Stimulated activated CD8-positive, alpha-beta memory T cell treated with anti-CD3 and anti-CD28 coated beads, Interleukin-15, amount 100 ng/mL, for 48 hours (primary cell): ENCODE measurements around the gene NTM.
"Not testable (repeated sequence)": the region's sequence is repeated elsewhere in the genome, so short reads cannot be mapped to it uniquely, and the experiment has no call there.

ENCODE experiments used
- DNase-seq, 2 donors: peaks; one replicate each; pipeline ENCODE4 v3.0.0-alpha.2; 2020; ENCODE audit warnings: low read depth in 2 of 2

The NTM gene

DNA sequence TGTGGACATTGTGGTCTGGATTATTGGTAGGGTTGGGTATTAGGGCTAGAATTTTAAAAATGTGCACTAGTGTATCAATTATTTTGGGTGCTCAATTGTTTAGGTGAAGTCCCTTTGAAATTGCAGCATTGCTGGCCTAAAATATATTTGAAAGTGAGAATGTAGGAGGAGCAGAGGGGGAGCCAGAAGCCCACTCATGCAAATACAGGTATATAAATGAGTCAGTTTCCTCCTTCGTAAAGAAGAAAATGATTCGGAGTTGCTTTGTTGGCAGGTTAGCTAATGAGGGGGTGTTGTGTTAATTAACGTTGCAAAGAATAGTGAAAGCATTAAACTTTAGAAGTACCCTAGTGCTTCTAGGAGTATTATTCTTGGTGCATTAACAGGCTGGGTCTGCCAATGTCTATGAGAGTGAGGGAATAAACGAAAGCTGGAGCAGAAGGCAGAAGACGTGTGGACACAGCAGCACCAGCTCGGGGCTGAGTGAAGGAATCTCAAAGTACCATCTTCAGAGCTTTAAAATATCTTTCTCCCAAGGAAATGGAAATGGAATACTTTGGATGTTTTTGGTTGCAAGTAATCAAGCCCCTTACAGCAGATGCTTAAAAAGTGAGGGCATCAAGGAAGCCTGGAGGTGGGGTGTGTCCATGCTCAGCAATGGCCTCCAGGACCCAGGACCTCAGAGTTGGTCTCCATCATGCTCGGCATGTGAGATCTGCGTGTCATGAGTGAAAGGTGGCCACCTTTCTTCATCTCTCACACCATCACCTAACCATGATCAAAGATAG, 522.9 kb downstream of the NTM start:
- DNase-seq = no peak

GRCh38 chr11:131893988-131894387, 523.6 kb downstream of the NTM start:
- DNase-seq = no peak

GRCh38 chr11:131894615-131895544, 524.5 kb downstream of the NTM start:
- no peak for DNase-seq

DNA sequence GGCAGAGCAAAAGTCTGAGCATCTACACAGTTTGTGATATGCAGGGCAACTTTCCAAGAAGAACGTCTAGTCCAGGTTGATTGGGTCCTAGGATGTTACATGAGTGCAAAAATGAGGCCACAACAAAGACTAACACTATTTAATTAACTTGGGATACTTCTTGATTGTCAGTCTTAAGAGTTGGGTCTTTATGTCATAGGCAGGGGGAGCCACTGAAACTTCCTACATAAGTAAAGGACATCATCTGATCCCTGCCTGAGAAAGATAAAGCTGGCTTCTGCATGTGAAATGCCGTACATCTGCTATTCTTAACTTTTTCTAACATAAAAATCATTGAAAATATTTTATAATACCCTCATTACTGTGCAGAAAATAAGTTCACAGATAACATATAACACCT, 525.5 kb downstream of the NTM start:
- no peak for DNase-seq

DNA sequence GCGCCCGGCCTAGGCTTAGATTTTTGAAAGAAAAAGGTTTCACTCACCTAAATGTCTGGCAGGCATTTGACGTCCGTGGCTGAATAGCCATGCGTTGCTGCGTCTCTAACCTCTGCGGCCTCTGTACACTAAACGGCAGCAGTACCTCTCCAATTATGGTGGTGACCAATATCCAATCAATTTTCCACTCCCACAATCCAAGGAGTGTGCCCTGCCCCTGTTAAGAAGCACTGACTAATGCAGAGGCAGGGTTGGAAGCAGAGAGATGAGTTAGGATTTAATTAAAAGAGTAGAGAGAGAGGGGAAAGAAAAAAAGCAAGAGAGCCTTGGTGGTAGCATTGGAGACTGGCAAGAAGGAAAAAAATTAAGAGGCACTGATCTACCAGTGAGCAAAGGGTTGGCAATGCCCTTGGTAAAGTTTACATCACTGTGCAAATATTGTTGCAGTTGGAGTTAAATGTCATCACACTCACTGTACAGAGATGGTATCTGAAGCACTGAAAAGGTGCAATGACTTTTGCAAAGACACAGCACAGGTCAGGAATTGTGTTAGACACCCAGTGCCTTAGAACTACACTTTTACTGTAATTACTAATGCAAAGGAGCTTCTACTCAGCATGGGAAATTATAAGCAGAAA, 526.7 kb downstream of the NTM start:
- no peak for DNase-seq

- no peak for DNase-seq
Observed at GRCh38 chr11:131897956-131898355, 527.5 kb downstream of the NTM start.

DNA sequence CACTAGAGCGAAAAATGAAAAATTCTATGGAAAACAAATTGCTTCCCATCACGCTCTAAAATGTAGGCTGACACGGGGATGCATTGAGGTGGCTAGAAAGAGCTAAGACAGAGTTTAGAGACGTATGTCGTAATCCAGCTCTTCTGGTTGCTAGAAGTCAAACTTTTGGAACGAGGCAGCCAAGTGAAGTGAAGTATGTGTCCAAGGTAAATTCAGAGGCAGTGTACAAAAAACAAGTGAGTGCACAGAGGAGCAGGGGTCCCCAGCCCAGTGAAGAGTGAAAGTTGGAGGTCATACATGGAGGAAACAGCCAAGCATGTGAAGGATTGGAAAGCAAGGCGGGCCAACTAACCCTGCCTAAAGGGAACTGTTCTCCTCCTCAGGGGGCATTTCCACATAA, 528.5 kb downstream of the NTM start:
- DNase-seq = no peak

DNA sequence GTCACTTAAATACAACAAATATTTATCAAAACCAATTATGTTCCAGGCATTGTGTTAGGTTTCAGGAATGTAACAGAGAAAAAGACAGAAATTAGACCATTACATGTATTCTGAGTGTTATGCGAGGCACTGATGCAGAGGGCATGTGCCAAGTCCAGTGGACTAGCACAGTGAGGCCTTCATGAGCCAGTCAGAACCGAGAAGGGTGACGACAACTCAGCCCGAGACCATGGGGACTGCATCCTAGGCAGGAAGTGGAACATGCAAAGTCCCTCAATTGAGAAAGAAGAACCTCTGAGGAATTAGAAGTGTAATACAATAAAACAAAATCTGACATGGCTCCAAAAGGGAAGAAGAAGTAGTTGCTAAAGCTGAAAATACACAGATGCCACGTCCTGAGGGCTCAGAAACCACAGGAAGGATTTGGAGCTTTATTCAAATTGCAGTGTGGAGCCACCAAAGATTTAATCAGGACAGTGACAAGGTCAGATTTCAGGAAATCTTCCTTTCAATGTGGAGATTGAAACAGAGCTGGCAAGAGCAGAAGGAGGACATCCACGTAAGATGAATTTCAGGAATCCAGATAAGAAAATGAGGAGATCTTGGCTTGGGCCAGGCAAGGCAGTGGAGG, 529.6 kb downstream of the NTM start:
- no peak for DNase-seq

DNA sequence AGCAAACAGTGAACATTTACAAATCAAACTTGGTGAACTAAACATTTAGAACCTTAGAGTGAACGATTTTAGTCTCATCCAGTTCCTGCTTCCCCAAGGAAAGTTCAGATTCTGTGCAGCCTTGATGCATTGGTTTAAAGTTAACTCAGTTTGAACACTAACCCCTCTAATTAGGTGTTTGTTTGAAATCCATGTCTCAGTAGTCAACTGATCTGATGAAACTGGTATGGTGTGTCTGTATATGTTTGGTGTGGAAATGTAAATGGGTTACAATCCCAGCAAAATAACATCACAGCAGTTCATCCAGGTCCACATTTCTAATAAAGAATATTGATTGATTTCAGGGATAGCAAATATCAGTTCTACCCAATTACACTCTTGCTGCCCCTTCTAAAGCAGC, 532.0 kb downstream of the NTM start:
- no peak for DNase-seq

GRCh38 chr11:131903074-131903473, 532.7 kb downstream of the NTM start:
- DNase-seq = no peak

DNA sequence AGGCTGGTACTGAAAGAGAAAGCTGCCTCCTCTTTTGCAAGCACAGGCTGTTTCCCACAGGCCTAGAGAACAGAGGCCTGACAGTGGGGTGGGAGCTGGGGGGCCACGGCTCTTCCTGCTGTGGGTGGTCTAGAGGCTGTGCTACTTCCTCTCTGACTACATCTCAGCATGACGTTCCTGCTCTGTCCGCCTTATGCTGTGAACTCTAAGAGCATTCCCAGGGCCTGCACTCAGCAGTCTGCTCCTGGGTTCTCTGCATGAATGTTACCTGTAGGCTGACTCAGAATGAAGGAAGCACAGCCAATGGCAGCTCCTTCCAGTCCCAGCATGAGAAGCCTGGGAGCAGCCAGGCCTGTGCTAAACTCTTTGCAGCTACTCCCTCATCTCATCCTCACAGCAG, 534.3 kb downstream of the NTM start:
- no peak for DNase-seq

DNA sequence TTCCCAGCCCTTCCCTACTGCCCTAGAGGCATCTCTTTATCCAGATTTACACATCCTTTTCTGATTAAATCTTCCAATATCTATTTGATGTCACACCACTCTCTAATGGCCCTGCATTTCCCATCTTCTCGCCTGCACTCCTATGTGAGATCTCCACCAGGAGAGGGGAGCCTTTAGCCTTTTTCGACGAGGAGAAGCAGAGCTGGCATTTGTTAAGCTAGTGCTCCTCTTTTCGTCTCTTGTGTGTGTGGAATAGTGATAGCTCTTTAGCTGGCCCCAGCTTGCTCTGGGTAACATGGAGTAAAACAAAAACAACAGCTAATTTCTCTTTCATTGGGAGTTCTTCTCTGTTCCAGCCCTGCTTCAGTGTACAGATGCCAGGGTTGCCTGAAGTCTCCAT, 536.5 kb downstream of the NTM start:
- DNase-seq = no peak

DNA sequence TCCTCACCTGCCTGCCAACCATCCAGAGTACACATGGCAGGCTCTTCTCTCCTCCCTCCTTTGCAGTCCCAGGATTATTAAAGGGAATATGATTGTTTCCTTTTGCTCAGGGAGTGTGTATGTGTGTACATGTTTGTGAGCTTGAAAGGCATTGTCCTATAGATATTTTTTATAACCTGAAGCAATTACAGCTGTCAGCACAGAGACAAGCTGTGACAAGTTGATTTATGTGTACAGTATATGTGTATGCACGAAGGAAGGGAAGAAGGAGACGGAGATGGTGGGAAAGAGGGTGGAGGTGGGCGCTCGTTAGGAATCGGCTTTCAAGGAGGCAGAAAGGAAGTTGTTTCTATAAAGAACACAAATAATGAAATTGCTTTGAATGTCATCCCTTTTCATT, 537.0 kb downstream of the NTM start:
- no peak for DNase-seq

DNA sequence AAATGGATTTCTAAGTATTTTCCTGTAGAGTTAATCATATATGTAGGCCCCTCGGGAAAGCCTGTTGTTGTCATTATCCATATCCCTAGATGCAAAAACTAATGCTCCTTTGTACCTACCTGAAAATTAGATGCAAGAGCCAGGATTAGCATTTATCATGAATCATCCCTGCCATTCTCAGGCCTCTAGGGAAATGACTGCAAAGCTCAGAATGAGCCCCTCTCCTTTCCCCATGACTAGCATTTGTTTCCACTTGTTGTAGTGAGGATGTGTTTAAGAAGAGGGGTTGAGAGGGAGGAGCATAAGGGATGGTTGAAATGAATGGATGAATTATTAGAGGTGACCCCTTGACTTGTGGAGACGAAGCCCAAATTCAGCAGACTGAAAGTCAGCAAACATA, 537.9 kb downstream of the NTM start:
- no peak for DNase-seq

GRCh38 chr11:131909426-131910177, 539.2 kb downstream of the NTM start:
- no peak for DNase-seq

- no peak for DNase-seq
Observed at GRCh38 chr11:131910178-131910522, 539.7 kb downstream of the NTM start.

DNA sequence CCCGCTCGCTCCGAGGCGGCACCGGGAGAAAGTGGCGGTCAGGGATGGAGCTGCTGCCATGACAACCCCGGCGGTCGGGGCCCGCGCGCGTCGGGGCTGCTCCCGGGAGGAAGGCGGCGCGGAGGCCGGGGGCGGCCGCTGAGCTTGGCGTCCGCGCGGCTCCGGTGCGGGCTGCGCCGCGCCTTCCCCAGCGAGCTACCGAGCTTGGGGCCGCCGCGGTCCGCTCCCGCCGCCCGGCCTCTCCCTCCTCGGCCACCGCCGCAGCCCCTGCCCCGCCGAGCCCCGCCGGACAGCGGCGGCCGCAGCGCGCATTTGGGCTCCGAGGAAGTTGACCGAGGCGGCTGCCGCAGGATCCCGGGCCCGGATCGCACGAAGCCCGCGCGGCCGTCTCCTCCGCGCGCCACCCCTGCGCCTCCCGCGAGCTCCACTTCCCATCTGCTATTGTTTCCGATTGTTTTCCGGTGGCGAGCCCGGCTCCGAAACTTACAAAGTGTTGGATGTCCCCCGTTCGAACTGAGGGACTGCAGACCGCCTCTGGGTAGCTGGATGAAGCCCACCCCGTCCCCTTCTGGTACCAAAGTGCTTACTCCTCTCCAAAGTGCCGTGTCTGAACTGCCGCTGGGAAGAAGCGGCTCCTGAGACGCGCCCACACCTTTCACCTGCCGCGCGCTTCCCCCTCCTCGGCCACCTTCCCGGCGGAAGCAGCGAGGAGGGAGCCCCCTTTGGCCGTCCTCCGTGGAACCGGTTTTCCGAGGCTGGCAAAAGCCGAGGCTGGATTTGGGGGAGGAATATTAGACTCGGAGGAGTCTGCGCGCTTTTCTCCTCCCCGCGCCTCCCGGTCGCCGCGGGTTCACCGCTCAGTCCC, 540.3 kb downstream of the NTM start:
- no peak for DNase-seq

DNA sequence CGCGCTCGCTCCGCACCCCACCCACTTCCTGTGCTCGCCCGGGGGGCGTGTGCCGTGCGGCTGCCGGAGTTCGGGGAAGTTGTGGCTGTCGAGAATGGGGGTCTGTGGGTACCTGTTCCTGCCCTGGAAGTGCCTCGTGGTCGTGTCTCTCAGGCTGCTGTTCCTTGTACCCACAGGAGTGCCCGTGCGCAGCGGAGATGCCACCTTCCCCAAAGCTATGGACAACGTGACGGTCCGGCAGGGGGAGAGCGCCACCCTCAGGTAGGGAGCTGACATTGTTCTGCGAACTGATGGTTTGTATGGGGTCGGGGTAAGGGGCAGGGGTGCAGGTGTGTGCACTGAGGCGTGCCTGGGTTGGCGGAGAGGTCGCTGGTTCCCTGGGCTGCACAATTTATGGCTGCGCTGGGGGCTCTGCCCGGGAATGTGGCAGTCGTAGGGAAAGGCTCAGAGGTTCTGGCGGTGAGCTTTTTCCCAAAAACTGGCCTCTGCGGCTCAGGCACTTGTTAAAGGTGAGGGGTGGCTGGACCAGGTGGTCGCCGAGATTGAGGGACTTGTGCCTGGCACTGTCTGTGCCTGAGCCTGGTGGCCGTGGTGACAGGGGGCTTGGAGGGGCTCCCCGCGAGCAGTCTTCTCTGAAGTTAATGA, 541.1 kb downstream of the NTM start:
- DNase-seq = not testable (repeated sequence)

- no peak for DNase-seq
Observed at GRCh38 chr11:131912134-131912533, 541.7 kb downstream of the NTM start.

DNA sequence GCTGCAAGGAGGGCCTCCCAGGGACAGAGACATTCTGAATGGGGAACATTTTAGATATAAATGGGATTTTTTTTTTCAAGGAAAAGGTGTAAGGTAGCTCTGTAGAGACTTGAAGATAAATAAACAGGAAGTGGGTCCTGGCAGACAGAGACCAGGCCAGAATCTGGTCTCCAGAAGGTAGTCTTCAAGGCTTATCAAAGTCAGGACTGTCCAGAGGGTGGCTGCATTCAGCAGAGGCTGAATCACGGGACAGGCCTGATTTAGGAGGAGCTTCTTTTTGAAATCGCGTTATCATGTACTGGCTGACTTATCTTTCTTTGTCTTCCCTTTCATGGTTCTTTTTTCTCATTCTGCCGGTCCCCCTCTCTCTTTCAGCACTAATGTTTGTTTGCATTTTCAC, 542.9 kb downstream of the NTM start:
- no peak for DNase-seq
